Omental fat pad (tissue), 4 donors: ENCODE data around the gene HFM1. TPM values are rescaled to one million over a fixed set of nuclear protein-coding genes. Genes with fewer than 3 reads are reported as not detected.

Experiments used
- ATAC-seq: fragments of 150-250 bp; one replicate; pipeline ENCODE4 v1.9.1; 2016; ENCODE audit warnings: mild to moderate bottlenecking, moderate library complexity; ENCODE audit not compliant: low FRiP score
- DNase-seq: peaks from one replicate; pipeline ENCODE4 v3.0.0-alpha.2; 2019; ENCODE audit warnings: low spot score
- total RNA-seq, 4 donors: library from RNA; depleted of rRNA; stranded (reverse); fragments of >200 nt; gene quantifications; one replicate each; pipeline ENCODE4 v1.1.0, GENCODE V29; 2016
- TF ChIP-seq, protein P1 (sequence below), 3 donors: fragments of 450-650 bp; IDR thresholded peaks; one replicate each; pipeline ENCODE4 v1.5.1; 2016 to 2017; ENCODE audit warnings: antibody characterized with exemption in 3 of 3, mild to moderate bottlenecking in 3 of 3, moderate library complexity in 2 of 3

The HFM1 gene
- total RNA-seq, 4 donors from 2014 or later: 0.50 to 1.7 (median 0.78) TPM

DNA sequence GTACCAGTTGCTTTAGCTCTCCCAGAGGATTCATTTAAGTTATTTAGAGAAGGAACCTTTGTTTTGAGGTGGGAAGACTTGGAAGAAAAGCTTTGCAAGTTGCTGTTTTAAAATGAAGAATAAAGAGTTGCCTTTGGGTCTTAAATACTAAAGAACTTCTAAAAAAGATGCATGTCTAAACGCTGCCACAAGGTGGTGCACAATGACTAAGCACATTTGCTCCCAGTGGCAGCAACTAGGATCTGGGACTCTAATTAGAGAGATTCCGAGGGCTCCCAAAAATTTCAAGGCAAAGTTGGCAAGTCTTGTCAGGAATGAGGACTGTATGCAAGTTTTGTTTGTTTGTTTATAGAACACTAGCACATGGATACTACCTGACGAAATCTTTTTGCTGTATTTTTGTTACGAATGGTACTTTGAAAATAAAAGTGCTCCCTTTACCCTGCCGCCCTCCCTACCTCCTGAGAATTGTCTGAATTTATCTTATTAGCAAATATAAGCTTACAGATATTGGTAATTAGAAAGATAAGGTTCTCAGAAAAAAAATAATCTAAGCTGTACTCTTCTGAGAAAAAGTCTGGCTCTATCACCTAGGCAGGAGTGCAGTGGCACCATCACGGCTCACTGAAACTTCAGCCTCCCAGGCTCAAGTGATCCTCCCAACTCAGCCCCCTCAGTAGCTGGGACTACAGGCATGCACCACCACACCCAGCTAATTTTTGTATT lies 121.8 kb downstream of the HFM1 start:
- peak; percentile 22 for DNase-seq
- peak; percentile 75 for ATAC-seq
- TF ChIP-seq, protein P1, sequence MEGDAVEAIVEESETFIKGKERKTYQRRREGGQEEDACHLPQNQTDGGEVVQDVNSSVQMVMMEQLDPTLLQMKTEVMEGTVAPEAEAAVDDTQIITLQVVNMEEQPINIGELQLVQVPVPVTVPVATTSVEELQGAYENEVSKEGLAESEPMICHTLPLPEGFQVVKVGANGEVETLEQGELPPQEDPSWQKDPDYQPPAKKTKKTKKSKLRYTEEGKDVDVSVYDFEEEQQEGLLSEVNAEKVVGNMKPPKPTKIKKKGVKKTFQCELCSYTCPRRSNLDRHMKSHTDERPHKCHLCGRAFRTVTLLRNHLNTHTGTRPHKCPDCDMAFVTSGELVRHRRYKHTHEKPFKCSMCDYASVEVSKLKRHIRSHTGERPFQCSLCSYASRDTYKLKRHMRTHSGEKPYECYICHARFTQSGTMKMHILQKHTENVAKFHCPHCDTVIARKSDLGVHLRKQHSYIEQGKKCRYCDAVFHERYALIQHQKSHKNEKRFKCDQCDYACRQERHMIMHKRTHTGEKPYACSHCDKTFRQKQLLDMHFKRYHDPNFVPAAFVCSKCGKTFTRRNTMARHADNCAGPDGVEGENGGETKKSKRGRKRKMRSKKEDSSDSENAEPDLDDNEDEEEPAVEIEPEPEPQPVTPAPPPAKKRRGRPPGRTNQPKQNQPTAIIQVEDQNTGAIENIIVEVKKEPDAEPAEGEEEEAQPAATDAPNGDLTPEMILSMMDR (IDR thresholded peaks at IDR 0.05): peak in 1 of 3 donors; percentile 51

DNA sequence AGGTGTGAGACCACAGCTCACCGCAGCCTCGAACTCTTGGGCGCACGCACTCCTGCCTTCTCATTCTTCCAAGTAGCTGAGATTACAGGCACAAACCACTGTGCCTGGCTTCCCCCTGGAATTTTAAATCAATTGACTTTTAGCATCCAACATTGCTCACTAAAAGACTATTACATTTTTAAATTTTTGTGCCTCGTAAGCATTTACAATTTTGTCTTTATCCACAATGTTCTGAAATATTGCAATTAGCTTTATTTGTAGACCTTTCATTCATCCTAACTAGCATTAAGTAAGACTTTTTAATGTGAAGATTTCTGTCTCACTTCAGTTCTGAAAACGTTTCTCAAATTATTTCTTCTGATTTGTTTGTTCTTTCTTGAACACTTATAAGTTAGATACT lies 122.9 kb downstream of the HFM1 start:
- ATAC-seq (no peak), DNase-seq (no peak)
- TF ChIP-seq, protein P1 (IDR thresholded peaks at IDR 0.05): no peak

DNA sequence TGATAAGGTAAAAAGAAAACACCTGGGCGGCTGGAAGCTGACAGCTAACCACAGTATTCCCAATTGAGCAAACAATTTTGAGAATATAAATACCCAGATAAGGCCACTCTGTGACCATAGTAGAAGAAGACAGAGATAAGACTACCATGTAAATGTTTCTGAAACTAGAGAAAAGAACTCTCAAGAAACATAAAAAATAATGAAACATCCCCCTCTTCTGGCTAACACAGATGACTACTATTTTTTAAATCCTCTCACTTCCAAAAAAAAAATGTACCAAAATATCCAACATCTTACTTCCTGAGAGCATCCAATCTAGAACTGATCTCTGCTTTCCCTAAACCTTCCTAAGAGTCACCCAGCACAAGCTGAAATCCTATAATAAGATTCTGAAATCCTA lies 125.9 kb downstream of the HFM1 start:
- TF ChIP-seq, protein P1 (IDR thresholded peaks at IDR 0.05): no peak
- ATAC-seq (no peak), DNase-seq (no peak)

DNA sequence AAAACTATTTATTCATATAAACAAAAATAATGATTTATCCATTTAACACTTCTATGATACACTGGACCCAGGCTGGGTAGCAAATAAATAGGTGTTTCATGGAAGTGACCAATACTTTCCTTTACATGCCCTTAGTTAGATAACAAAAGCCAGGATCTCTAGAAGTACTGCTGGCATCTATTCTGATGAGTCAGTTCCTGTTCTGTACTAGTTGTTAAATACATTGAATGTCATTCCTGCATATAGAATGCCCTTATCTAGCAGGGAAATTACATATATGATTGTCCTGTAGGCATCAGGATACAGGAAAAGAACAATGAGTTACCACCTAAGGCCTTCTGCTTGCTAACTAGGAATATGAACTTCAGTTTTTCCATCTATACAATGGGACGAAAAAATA lies 130.8 kb downstream of the HFM1 start:
- ATAC-seq: no peak
- no peak for DNase-seq
- TF ChIP-seq, protein P1 (IDR thresholded peaks at IDR 0.05): no peak

DNA sequence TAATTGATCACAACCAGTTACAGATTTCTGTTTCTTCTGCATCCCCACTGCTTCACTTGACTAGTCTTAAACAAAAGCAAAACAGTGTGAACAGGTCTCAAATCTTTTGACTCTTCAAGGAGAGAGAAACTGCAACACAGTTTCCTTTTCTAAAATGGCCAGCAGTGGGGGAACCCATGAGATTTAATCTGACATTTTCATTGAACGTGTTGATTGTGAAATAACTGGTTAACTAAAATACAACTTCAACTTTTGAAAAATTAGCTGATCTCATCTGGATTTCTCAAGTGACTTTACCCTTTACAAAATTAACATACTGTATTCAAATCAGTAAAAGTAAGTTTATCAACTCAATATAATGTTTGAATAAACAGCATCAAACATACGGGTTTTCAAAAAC lies 143.0 kb downstream of the HFM1 start:
- DNase-seq: no peak
- TF ChIP-seq, protein P1 (IDR thresholded peaks at IDR 0.05): no peak
- ATAC-seq: no peak

DNA sequence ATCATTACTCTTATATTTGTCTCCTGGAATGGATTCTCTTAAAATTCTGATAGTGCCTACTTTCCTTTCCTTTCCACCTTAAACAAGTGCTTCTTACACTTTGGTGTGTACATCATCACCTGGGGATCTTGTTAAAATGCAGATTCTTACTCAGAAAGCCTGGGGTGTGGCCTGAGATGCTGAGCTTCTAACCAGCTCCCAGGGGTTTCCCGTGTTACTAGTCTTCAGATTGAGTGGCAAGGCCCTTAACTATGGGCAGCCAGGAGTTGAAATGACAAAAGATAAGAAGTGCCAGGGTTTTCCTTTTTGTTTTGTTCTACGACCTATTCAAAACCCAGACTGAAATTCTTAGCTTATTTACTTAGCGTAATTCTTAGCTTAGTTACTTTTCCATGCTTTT lies 159.2 kb downstream of the HFM1 start:
- TF ChIP-seq, protein P1 (IDR thresholded peaks at IDR 0.05): no peak
- DNase-seq (no peak), ATAC-seq (no peak)

DNA sequence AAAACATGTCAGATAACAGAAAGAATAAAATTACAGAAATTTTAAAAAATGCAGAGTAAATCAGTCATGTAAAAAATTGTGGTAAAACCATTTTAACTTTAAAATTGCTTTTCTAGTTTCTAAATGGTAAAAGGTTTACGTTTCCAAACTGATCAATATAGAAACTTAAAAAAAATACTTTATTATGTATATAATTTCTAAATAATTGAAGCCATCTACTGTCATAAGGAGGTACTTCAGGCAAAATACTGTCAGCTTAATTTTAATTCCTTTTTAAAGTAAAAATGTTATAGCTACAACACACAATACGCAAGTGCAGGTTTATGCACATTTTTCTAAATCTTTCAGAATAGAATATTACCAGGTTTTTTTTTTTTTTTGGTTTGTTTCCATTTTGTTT lies 159.9 kb downstream of the HFM1 start:
- TF ChIP-seq, protein P1 (IDR thresholded peaks at IDR 0.05): no peak
- DNase-seq: no peak
- no peak for ATAC-seq
